ENCODE results near the gene DOCK3.
"Not testable (repeated sequence)": the region's sequence is repeated elsewhere in the genome, so short reads cannot be mapped to it uniquely, and the experiment has no call there.

The DOCK3 gene

GRCh38 chr3:50661321-50661837 is 13.3 kb upstream of the DOCK3 start:
- WGBS: 90% methylated on average over 6 of the region's 6 CpGs
- no peaks in the 10 kb centered on the region for H3K27me3 ChIP-seq (ENCODE audit: insufficient read depth, low read length)
- H3K36me3 ChIP-seq (ENCODE audit: insufficient read depth, low read length): no peaks in the 10 kb centered on the region
- H3K9ac ChIP-seq (ENCODE audit: low read depth, low read length): no peak overlapping the region
- no peak overlapping the region for H3K27ac ChIP-seq (ENCODE audit: low read depth, low read length)
- H3K4me3 ChIP-seq (ENCODE audit: low read length): no peak overlapping the region
- no peaks in the 10 kb centered on the region for H3K4me1 ChIP-seq (ENCODE audit: insufficient read depth, low read length)
- no peaks in the 10 kb centered on the region for H3K9me3 ChIP-seq (ENCODE audit: insufficient read depth, low read depth, low read length)

- WGBS: 59% methylated on average over 2 of the region's 2 CpGs
Measured at GRCh38 chr3:50662408-50662807, 12.3 kb upstream of the DOCK3 start.

GRCh38 chr3:50665081-50665840 is 9.5 kb upstream of the DOCK3 start:
- no peaks in the 10 kb centered on the region; the same call in 1 of the 2 replicates for H3K4me1 ChIP-seq (ENCODE audit: insufficient read depth, low read length)
- no peaks in the 10 kb centered on the region for H3K9me3 ChIP-seq (ENCODE audit: insufficient read depth, low read depth, low read length)
- H3K9ac ChIP-seq (ENCODE audit: low read depth, low read length): no peak overlapping the region
- 91% methylated on average over 5 of the region's 5 CpGs for WGBS
- H3K27me3 ChIP-seq (ENCODE audit: insufficient read depth, low read length): no peaks in the 10 kb centered on the region
- H3K4me3 ChIP-seq (ENCODE audit: low read length): no peak overlapping the region
- no peaks in the 10 kb centered on the region for H3K36me3 ChIP-seq (ENCODE audit: insufficient read depth, low read length)
- H3K27ac ChIP-seq (ENCODE audit: low read depth, low read length): no peak overlapping the region

More at GRCh38 chr3:50662408-50662807, 12.3 kb upstream of the DOCK3 start:
- H3K4me3 ChIP-seq (ENCODE audit: low read length): no peak overlapping the region
- H3K27me3 ChIP-seq (ENCODE audit: insufficient read depth, low read length): no peaks in the 10 kb centered on the region
- no peaks in the 10 kb centered on the region for H3K9me3 ChIP-seq (ENCODE audit: insufficient read depth, low read depth, low read length)
- H3K4me1 ChIP-seq (ENCODE audit: insufficient read depth, low read length): no peaks in the 10 kb centered on the region; the same call in 1 of the 2 replicates
- no peak overlapping the region for H3K9ac ChIP-seq (ENCODE audit: low read depth, low read length)
- no peaks in the 10 kb centered on the region for H3K36me3 ChIP-seq (ENCODE audit: insufficient read depth, low read length)
- no peak overlapping the region for H3K27ac ChIP-seq (ENCODE audit: low read depth, low read length)

DNA sequence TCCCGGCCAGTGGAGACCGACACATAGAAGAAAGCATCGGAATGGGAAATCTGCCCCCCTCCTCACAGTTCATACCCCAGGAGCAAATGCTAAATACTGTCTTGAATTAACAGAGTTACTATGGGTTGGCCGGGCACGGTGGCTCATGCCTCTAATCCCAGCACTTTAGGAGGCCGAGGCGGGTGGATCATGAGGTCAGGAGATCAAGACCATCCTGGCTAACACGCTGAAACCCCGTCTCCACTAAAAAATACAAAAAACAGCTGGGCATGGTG is 8.9 kb upstream of the DOCK3 start:
- not testable (repeated sequence) for H3K4me3 ChIP-seq (ENCODE audit: low read length); H3K27ac ChIP-seq (ENCODE audit: low read depth, low read length); H3K27me3 ChIP-seq (ENCODE audit: insufficient read depth, low read length); H3K9ac ChIP-seq (ENCODE audit: low read depth, low read length); H3K36me3 ChIP-seq (ENCODE audit: insufficient read depth, low read length); H3K4me1 ChIP-seq (ENCODE audit: insufficient read depth, low read length); H3K9me3 ChIP-seq (ENCODE audit: insufficient read depth, low read depth, low read length)
- 86% methylated on average over 9 of the region's 9 CpGs for WGBS

DNA sequence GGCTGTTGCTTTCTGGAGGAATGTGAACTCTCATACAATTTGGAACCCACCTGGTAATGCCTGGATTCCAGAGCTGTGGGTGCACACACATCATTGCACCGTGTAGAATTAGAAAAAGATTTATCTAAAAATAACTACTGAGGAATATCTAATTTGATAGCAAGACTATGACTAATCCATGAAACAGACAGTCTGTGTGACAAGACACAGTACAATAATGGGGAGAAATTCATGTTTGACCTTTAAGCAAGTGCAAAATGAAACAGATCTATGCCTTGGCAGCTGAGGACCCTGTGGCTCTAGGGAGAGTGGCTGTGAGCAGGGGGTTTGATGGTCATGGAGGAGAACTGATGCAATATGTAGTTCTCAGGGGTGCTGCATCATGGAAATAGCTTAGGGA is 7.9 kb upstream of the DOCK3 start:
- H3K27me3 ChIP-seq (ENCODE audit: insufficient read depth, low read length): peaks cover 6% of the 10 kb centered on the region; the same call in 1 of the 2 replicates
- WGBS: no CpG with 5 or more reads among the region's 1 CpG

GRCh38 chr3:50671331-50671730 is 3.4 kb upstream of the DOCK3 start:
- WGBS: 80% methylated on average over 4 of the region's 4 CpGs

More for the DNA sequence above, 7.9 kb upstream of the DOCK3 start:
- Histone ChIP-seq H3K36me3 (ENCODE audit: insufficient read depth, low read length) (no peaks in the 10 kb centered on the region), H3K4me3 (ENCODE audit: low read length) (no peak overlapping the region), H3K4me1 (ENCODE audit: insufficient read depth, low read length) (no peaks in the 10 kb centered on the region; the same call in 1 of the 2 replicates), H3K9ac (ENCODE audit: low read depth, low read length) (no peak overlapping the region), H3K9me3 (ENCODE audit: insufficient read depth, low read depth, low read length) (no peaks in the 10 kb centered on the region), H3K27ac (ENCODE audit: low read depth, low read length) (no peak overlapping the region)

DNA sequence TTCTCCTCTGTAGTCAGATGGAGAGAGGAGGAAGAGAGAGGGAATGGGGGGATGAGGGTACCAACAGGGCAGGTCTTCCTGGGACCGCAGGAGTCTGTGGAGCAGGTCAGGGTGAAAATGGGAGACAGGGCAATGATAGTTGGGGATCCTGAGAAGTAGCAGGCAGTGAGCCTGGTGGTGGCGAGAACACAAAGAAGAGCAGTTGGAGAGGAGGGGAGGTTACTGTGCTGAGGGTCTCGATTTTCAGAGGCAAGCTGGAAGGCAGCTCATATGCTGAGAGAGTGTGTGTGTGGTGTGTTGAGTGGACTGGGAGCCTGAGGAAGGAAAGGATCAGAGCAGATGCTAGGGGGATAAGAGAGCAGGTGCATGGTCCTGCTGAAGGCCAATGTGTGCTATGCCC is 2.1 kb upstream of the DOCK3 start:
- H3K27ac ChIP-seq (ENCODE audit: low read depth, low read length): no peak overlapping the region
- peaks cover 34% of the 10 kb centered on the region for H3K27me3 ChIP-seq (ENCODE audit: insufficient read depth, low read length)
- WGBS: 86% methylated on average over 3 of the region's 3 CpGs
- no peaks in the 10 kb centered on the region for H3K9me3 ChIP-seq (ENCODE audit: insufficient read depth, low read depth, low read length)
- no peak overlapping the region for H3K9ac ChIP-seq (ENCODE audit: low read depth, low read length)
- peaks cover 16% of the 10 kb centered on the region for H3K4me1 ChIP-seq (ENCODE audit: insufficient read depth, low read length)
- no peaks in the 10 kb centered on the region for H3K36me3 ChIP-seq (ENCODE audit: insufficient read depth, low read length)
- H3K4me3 ChIP-seq (ENCODE audit: low read length): no peak overlapping the region

More at GRCh38 chr3:50671331-50671730, 3.4 kb upstream of the DOCK3 start:
- Histone ChIP-seq H3K36me3 (ENCODE audit: insufficient read depth, low read length) (no peaks in the 10 kb centered on the region), H3K4me3 (ENCODE audit: low read length) (no peak overlapping the region), H3K27ac (ENCODE audit: low read depth, low read length) (no peak overlapping the region), H3K9ac (ENCODE audit: low read depth, low read length) (no peak overlapping the region), H3K4me1 (ENCODE audit: insufficient read depth, low read length) (peaks cover 6% of the 10 kb centered on the region; the same call in 1 of the 2 replicates), H3K27me3 (ENCODE audit: insufficient read depth, low read length) (peaks cover 34% of the 10 kb centered on the region), H3K9me3 (ENCODE audit: insufficient read depth, low read depth, low read length) (no peaks in the 10 kb centered on the region)

DNA sequence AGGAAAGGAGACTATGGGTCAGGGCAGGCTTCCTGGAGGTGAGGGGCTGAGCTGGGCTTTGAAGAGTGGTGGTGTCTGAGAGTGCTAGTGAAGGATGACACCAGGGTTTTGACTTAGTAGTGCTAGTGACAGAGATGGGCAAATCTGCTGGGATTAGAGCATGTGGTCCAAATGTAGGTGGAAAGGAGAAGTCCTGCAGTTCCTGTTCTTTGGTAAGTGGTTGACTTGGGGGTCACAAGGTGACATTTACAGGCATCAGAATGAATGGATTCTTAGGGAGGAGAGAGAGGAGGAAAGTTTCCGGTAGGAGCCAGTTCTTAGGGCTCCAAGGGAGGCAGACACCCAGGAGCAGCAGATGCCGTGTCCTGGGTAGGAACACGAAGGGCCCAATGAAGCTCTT is 796 bp upstream of the DOCK3 start:
- WGBS: 31% methylated on average over 3 of the region's 3 CpGs
- H3K4me3 ChIP-seq (ENCODE audit: low read length): peak overlapping the region; percentile 68
- H3K27ac ChIP-seq (ENCODE audit: low read depth, low read length): no peak overlapping the region
- H3K27me3 ChIP-seq (ENCODE audit: insufficient read depth, low read length): peaks cover 34% of the 10 kb centered on the region
- no peaks in the 10 kb centered on the region for H3K9me3 ChIP-seq (ENCODE audit: insufficient read depth, low read depth, low read length)
- no peak overlapping the region for H3K9ac ChIP-seq (ENCODE audit: low read depth, low read length)
- peaks cover 19% of the 10 kb centered on the region for H3K4me1 ChIP-seq (ENCODE audit: insufficient read depth, low read length)
- no peaks in the 10 kb centered on the region for H3K36me3 ChIP-seq (ENCODE audit: insufficient read depth, low read length)

DNA sequence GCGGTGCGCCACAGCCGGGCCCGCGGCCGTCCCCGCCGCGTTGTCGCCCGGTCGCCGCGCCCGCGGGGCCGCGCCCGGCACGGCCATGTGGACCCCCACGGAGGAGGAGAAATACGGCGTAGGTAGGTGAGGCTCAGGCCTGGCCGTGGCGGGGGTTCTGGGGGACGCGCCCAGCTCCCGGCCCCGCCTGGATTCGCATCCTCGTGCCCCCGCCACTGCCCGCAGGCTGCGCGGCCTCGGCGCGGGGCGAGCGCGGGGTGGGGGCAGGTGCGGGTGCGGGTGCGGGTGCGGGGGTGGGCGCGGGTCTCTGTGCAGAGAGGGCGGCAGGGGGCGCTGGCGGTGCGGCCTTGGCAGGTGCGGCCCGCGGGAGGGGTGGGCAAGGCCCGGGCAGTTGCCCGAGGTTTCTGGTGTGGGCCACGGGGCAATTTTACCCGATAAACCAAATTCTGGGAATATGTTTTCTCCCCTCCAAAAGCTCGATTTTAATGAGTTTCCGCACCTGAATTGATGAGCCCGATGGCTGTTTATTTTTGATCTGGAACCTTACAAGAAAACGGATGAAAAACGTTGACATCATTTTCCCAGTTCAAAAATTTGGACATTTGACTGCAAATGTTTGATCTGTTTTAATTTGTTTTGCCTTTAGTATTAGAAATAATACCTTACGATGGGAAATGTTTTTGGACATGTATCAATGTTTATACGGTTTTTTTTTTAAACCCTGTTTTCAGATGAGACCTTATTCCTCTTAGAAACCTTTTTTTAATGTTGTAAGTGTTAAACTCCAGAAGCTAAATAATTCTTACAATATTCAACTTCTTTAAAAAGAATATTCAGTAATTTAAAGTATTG is 678 bp downstream of the DOCK3 start:
- WGBS: 2% methylated on average over 64 of the region's 65 CpGs
- Histone ChIP-seq H3K4me3 (ENCODE audit: low read length) (peak overlapping the region; percentile 68), H3K9me3 (ENCODE audit: insufficient read depth, low read depth, low read length) (no peaks in the 10 kb centered on the region), H3K36me3 (ENCODE audit: insufficient read depth, low read length) (no peaks in the 10 kb centered on the region), H3K9ac (ENCODE audit: low read depth, low read length) (peak overlapping the region; percentile 58), H3K27me3 (ENCODE audit: insufficient read depth, low read length) (peaks cover 33% of the 10 kb centered on the region), H3K27ac (ENCODE audit: low read depth, low read length) (no peak overlapping the region), H3K4me1 (ENCODE audit: insufficient read depth, low read length) (peaks cover 23% of the 10 kb centered on the region)

- Histone ChIP-seq H3K9ac (ENCODE audit: low read depth, low read length) (no peak overlapping the region), H3K27me3 (ENCODE audit: insufficient read depth, low read length) (peaks cover 29% of the 10 kb centered on the region)
Measured at GRCh38 chr3:50676031-50676705, 1.4 kb downstream of the DOCK3 start.

More at GRCh38 chr3:50676031-50676705, 1.4 kb downstream of the DOCK3 start:
- H3K9me3 ChIP-seq (ENCODE audit: insufficient read depth, low read depth, low read length): no peaks in the 10 kb centered on the region
- no peaks in the 10 kb centered on the region for H3K36me3 ChIP-seq (ENCODE audit: insufficient read depth, low read length)
- H3K4me1 ChIP-seq (ENCODE audit: insufficient read depth, low read length): peaks cover 23% of the 10 kb centered on the region
- H3K27ac ChIP-seq (ENCODE audit: low read depth, low read length): no peak overlapping the region
- peak overlapping the region; percentile 68 for H3K4me3 ChIP-seq (ENCODE audit: low read length)
- 92% methylated on average over 5 of the region's 7 CpGs for WGBS

All from HUES64 (cell line).